ENCODE measurements around the gene NPHP1. TPM values are rescaled to one million over a fixed set of nuclear protein-coding genes. Genes with fewer than 3 reads are reported as not detected.

The NPHP1 gene
- total and polyA plus RNA-seq, 2 donors (not counting 1 experiment from before 2014, with no cell fraction given), result 2.4 TPM

DNA sequence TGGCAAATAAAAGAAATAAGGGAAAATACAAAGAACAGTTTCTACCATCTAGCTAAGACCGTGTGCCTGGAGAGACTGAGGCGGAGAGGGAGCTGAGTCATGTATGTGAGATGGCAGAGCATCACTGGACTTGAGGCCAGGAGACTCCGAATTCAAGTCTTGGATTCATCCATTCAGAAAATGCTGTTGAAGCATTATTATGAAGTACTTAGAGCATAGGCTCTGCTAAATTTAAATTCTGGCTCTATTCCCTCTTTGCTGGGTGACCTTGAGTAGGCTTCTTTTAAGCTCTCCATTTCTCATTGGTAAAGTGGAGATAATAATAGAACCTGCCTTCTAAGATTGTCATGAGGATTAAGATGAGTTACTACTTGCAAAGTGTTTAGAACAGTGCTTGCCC lies 34.7 kb downstream of the NPHP1 start:
- 94% methylated on average over 3 of the region's 3 CpGs for WGBS (ENCODE audit: insufficient coverage)
- Histone ChIP-seq H3K4me2 (replicated peaks; ENCODE audit: low read depth, low read length, poor library complexity, severe bottlenecking) (peak overlapping the region; percentile 55), H2AFZ (ENCODE audit: insufficient read depth, low read depth, low read length, poor library complexity, severe bottlenecking) (peak overlapping the region; percentile 67), H3K27ac (ENCODE audit: low read length in 2 of 2) (no peak overlapping the region), H3K27me3 (replicated peaks in 1 of 4; ENCODE audit: control extremely low read depth in 1 of 4, control insufficient read depth in 3 of 4, insufficient read depth in 4 of 4, low read length in 3 of 4) (no peaks in the 10 kb centered on the region), H4K20me1 (ENCODE audit: control insufficient read depth, insufficient read depth, low read length, poor library complexity, severe bottlenecking) (no peaks in the 10 kb centered on the region), H3K79me2 (ENCODE audit: control insufficient read depth, insufficient read depth, low read length) (no peaks in the 10 kb centered on the region), H3K9me3 (ENCODE audit: control extremely low read depth in 1 of 3, control insufficient read depth in 2 of 3, insufficient read depth in 1 of 3, low read length in 2 of 3) (no peaks in the 10 kb centered on the region), H3K36me3 (replicated peaks in 1 of 2; ENCODE audit: control extremely low read depth in 1 of 2, control insufficient read depth in 1 of 2, extremely low read depth in 1 of 2, insufficient read depth in 2 of 2, low read length in 1 of 2) (no peaks in the 10 kb centered on the region), H3K9ac (ENCODE audit: low read length) (peak overlapping the region; percentile 47), H3K4me1 (ENCODE audit: control insufficient read depth in 2 of 2, insufficient read depth in 2 of 2, low read length in 2 of 2) (no peaks in the 10 kb centered on the region), H3K4me3 (ENCODE audit: control extremely low read depth in 1 of 5, extremely low read depth in 1 of 5, insufficient read depth in 1 of 5, low read depth in 2 of 5, low read length in 4 of 5) (peak overlapping the region in 1 of 5 experiments; percentile 47)
- H3K9me3 Mint-ChIP-seq (ENCODE audit: insufficient read depth), result no peaks in the 10 kb centered on the region
- no peak overlapping the region for H3K27ac Mint-ChIP-seq
- ATAC-seq (ENCODE audit: low read depth) (no peak), DNase-seq (no peak)
- H3K4me3 Mint-ChIP-seq, result peak overlapping the region; percentile 60
- H3K27me3 Mint-ChIP-seq, result peaks cover under 1% of the 10 kb centered on the region
- ChIA-PET CTCF (interaction anchor here (1.1 to 1.3 kb wide), 2 partner anchors 12 to 13 kb away, joined by 3 read pairs; no protein-coding TSS in a partner anchor), POLR2A (no interaction called here)
- intact Hi-C loops (cut with micrococcal nuclease), result no loop called here
- TF ChIP-seq EZH2 (IDR thresholded peaks at IDR 0.05; ENCODE audit: borderline replicate concordance, insufficient read depth, low read depth, low read length, poor library complexity, severe bottlenecking), result no peak
- TF ChIP-seq, protein P1, sequence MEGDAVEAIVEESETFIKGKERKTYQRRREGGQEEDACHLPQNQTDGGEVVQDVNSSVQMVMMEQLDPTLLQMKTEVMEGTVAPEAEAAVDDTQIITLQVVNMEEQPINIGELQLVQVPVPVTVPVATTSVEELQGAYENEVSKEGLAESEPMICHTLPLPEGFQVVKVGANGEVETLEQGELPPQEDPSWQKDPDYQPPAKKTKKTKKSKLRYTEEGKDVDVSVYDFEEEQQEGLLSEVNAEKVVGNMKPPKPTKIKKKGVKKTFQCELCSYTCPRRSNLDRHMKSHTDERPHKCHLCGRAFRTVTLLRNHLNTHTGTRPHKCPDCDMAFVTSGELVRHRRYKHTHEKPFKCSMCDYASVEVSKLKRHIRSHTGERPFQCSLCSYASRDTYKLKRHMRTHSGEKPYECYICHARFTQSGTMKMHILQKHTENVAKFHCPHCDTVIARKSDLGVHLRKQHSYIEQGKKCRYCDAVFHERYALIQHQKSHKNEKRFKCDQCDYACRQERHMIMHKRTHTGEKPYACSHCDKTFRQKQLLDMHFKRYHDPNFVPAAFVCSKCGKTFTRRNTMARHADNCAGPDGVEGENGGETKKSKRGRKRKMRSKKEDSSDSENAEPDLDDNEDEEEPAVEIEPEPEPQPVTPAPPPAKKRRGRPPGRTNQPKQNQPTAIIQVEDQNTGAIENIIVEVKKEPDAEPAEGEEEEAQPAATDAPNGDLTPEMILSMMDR (IDR thresholded peaks at IDR 0.05), result no peak
- peaks cover 7% of the 10 kb centered on the region for H3K4me1 Mint-ChIP-seq

DNA sequence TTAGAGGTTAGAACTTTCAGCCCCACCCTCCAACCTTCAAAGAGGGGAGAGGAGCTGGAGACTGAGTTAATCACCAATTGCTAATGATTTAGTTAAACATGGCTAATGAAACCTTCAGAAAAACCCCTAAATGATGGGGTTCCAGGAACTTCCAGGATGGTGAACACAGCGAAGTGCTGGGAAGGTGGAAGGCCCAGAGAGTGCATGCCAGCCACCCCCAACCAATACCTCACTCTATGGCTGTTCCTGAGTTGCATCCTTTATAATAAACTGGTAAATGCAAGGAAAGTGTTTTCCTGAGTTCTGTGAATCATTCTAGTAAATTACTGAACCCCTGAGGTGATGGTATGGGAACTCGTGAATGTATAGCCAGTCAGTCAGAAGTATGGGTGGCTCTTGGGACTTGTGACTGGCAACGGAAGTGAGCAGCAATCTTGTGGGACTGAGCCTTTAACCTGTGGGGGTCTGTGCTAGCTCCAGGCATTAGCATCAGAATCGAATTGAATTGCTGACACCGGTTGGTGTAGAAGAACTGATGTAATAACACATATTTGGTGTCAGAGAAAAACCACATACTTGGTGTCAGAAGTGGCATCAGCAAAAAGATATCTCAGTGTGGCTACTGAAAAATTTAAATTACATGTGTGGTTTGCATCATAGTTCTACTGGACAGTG lies 37.4 kb downstream of the NPHP1 start:
- CTCF ChIA-PET, result interaction anchor here (2.1 kb wide), 1 partner anchor 10 kb away, joined by 9 read pairs; no protein-coding TSS in a partner anchor
- Mint-ChIP-seq H3K4me3 (no peak overlapping the region), H3K27ac (no peak overlapping the region), H3K27me3 (peaks cover 3% of the 10 kb centered on the region), H3K4me1 (peaks cover 7% of the 10 kb centered on the region), H3K9me3 (ENCODE audit: insufficient read depth) (no peaks in the 10 kb centered on the region)
- Histone ChIP-seq H3K27ac (ENCODE audit: low read length in 2 of 2) (no peak overlapping the region), H3K79me2 (ENCODE audit: control insufficient read depth, insufficient read depth, low read length) (no peaks in the 10 kb centered on the region), H3K9me3 (ENCODE audit: control extremely low read depth in 1 of 3, control insufficient read depth in 2 of 3, insufficient read depth in 1 of 3, low read length in 2 of 3) (no peaks in the 10 kb centered on the region), H3K9ac (ENCODE audit: low read length) (no peak overlapping the region), H3K4me2 (replicated peaks; ENCODE audit: low read depth, low read length, poor library complexity, severe bottlenecking) (no peak overlapping the region), H3K27me3 (replicated peaks in 1 of 4; ENCODE audit: control extremely low read depth in 1 of 4, control insufficient read depth in 3 of 4, insufficient read depth in 4 of 4, low read length in 3 of 4) (no peaks in the 10 kb centered on the region), H2AFZ (ENCODE audit: insufficient read depth, low read depth, low read length, poor library complexity, severe bottlenecking) (no peak overlapping the region), H3K4me1 (ENCODE audit: control insufficient read depth in 2 of 2, insufficient read depth in 2 of 2, low read length in 2 of 2) (no peaks in the 10 kb centered on the region), H4K20me1 (ENCODE audit: control insufficient read depth, insufficient read depth, low read length, poor library complexity, severe bottlenecking) (no peaks in the 10 kb centered on the region), H3K36me3 (replicated peaks in 1 of 2; ENCODE audit: control extremely low read depth in 1 of 2, control insufficient read depth in 1 of 2, extremely low read depth in 1 of 2, insufficient read depth in 2 of 2, low read length in 1 of 2) (no peaks in the 10 kb centered on the region), H3K4me3 (ENCODE audit: control extremely low read depth in 1 of 5, extremely low read depth in 1 of 5, insufficient read depth in 1 of 5, low read depth in 2 of 5, low read length in 4 of 5) (no peak overlapping the region)
- DNase-seq (no peak), ATAC-seq (ENCODE audit: low read depth) (no peak)
- intact Hi-C loops (cut with micrococcal nuclease), result no loop called here
- WGBS (ENCODE audit: insufficient coverage), result 84% methylated on average over 5 of the region's 5 CpGs
- POLR2A ChIA-PET, result no interaction called here
- TF ChIP-seq, protein P1 (IDR thresholded peaks at IDR 0.05), result no peak
- no peak for TF ChIP-seq EZH2 (IDR thresholded peaks at IDR 0.05; ENCODE audit: borderline replicate concordance, insufficient read depth, low read depth, low read length, poor library complexity, severe bottlenecking)
